GM18951 (cell line): ENCODE results near the gene RAI1.

ENCODE experiments used
- POLR2A ChIP-seq: IDR thresholded peaks from 4 replicates; pipeline ENCODE4 v1.6.1; 2011; ENCODE audit warnings: mild to moderate bottlenecking; ENCODE audit not compliant: insufficient read length, insufficient read depth; ENCODE audit errors: extremely low read depth
- in situ Hi-C: fragments of 300-500 bp; cut with MboI; formaldehyde crosslinking; loops from one replicate; pipeline ENCODE4 v1.12.0; 2022; ENCODE audit warnings: low sequenced_read_pairs, mixed read lengths, inconsistent platforms; ENCODE audit not compliant: unreplicated experiment

RAI1 gene

GRCh38 chr17:17725752-17726457, 44.6 kb downstream of the RAI1 start:
- in situ Hi-C loops, result no loop called here
- no peak for TF ChIP-seq POLR2A

- no peak for TF ChIP-seq POLR2A
- in situ Hi-C loops, result no loop called here
These were observed 45.3 kb downstream of the RAI1 start for GRCh38 chr17:17726458-17727060.

- TF ChIP-seq POLR2A, result no peak
- in situ Hi-C loops, result no loop called here
These were observed 45.9 kb downstream of the RAI1 start for GRCh38 chr17:17727111-17727659.

DNA sequence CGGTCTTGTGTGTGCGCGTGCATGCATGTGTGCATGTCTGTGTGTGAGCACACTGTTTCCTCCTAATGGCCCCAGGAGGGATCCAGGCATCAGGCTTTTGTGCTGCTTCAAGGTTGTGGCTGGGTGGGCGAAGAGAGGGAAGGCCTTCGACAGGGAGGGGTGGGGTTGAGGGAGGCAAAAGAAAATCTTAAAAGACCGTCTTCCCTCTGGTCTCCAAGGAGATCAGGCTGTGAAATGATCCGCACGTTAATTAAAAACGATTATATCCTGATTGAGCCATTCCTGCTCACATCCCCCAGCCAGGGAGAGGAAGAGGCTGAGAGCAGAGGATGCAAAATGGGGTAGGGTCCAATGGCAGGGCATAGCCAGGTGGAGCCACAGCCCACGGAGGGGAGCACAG, 46.9 kb downstream of the RAI1 start:
- in situ Hi-C loops, result no loop called here
- TF ChIP-seq POLR2A, result no peak

GRCh38 chr17:17728550-17729251, 47.4 kb downstream of the RAI1 start:
- no peak for TF ChIP-seq POLR2A
- in situ Hi-C loops, result no loop called here

- in situ Hi-C loops, result no loop called here
These were observed 48.5 kb downstream of the RAI1 start for GRCh38 chr17:17729620-17730249.

GRCh38 chr17:17730250-17730935, 49.1 kb downstream of the RAI1 start:
- TF ChIP-seq POLR2A, result no peak
- in situ Hi-C loops, result no loop called here

More at GRCh38 chr17:17729620-17730249, 48.5 kb downstream of the RAI1 start:
- TF ChIP-seq POLR2A, result no peak

DNA sequence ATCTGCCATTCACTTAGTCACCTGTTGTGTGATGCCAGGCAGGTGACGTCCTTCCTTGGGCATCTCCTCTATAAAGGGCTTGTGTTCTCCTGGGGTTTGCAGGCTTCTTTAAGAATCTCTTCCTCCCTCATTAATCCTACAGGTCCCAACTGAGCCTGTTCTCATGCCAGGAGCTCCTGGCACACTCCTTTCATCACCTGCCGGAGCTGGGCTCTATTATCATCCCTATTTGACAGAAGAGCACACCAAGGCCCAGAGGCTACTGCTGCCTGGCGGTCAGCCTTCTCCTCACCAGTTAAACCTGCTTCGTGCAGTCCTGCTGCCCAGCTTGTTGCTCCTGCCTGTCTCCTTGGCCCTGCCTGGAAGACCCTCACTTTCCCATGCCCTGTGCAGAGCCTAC, 51.2 kb downstream of the RAI1 start:
- in situ Hi-C loops, result no loop called here
- no peak for TF ChIP-seq POLR2A

DNA sequence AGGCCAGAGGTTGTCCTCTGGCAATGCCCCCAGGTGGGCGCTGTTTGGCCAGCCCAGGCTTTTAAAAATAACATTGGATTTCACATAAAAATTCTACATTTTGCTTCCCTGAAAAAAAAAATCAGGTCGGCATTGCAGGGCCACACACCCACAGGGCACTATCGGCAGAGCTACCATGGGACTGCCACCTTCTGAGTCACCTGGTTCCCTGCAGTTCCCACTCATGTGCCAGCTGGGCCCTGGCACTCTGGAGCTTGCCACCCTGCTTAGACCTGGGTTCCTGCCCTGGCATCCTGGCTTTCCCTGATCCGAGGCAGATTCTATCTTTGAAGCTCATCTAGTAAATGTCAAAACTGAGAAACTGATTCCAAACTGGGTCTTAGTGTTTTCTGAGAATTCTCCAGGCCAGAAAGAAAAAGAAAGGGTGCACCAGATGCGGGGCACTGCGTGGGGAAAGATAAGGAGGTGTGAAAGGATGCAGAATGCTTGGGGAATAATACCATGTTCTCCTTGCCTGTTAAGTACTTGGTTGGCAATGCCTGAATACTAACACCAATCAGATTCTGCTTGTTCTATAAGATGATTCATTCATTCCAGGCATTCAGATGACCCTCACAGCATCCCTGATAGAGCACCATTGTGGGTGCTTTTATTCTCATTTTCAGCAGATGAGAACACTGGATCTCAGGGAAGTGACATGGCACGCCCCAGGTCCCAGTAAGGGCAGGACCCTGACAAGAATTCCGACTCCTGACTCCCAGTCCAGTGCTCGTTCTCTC, 51.8 kb downstream of the RAI1 start:
- TF ChIP-seq POLR2A, result no peak
- in situ Hi-C loops, result no loop called here

DNA sequence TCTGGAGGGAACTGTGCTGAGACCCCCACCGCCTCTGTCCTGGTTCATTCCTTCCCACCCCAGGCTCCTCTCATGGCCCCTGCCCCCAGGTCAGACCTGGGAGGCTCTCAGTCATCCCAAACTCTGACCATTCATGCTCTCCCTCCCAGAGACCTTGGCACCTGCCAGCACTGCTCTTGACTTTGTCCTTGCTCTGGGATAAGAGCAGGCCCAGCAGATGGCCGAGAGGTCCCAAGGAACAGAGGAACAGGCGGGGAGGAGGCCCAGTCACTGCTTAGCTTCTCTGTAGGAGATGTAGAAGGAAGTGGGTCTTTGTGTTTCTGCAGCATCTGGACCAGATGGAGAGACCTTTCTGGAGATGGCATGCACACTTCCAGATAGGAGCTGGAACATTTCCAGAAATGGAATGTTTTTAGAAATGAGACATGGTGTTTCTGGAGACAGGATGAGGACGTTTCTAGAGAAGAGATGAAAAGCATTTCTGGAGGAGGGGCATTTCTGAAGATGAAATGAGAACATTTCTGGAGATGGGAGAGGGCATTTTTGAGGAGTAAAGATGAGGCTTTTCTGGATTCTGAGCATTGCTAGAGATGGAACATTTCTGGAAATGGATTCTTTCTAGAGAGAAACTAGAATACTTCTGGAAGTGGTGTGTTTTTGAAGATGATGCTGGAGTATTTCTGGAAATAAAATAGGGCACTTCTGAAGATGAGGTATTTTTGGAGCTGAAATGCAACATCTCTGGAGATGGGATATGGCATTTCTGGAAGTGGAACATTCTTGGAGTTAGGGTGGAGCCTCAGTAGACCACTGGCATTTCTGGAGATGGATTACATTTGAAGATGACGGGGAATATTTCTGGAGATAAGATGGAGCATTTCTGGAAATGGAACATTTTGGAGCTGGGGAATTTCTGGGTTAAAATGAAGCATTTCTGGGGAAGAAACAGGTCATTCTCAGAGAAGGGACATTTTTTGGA, 55.2 kb downstream of the RAI1 start:
- no peak for TF ChIP-seq POLR2A
- in situ Hi-C loops, result no loop called here
